NCI-H2107 treated with DMSO at 0.1 percent for 48 hours (cell line): Measurements from ENCODE around the gene PHPT1.
"Not testable (repeated sequence)": the region's sequence is repeated elsewhere in the genome, so short reads cannot be mapped to it uniquely, and the experiment has no call there.

Experiments used
- DNase-seq: peaks from one replicate; lab custom pipeline; 2025; ENCODE audit not compliant: unreplicated experiment; lab: John Stamatoyannopoulos, UW

The PHPT1 gene

DNA sequence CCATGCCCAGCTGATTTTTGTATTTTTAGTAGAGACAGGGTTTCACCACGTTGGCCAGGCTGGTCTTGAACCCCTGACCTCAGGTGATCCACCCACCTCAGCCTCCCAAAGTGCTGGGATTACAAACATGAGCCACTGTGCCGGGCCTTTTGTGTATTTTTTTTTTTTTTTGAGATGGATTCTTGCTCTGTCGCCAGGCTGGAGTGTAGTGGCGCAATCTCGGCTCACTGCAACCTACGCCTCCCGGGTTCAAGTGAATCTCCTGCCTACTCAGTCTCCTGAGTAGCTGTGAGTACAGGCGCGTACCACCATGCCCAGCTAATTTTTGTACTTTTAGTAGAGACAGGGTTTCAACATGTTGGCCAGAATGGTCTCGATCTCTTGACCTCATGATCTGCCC lies 34.5 kb downstream of the PHPT1 start:
- DNase-seq: not testable (repeated sequence)

DNA sequence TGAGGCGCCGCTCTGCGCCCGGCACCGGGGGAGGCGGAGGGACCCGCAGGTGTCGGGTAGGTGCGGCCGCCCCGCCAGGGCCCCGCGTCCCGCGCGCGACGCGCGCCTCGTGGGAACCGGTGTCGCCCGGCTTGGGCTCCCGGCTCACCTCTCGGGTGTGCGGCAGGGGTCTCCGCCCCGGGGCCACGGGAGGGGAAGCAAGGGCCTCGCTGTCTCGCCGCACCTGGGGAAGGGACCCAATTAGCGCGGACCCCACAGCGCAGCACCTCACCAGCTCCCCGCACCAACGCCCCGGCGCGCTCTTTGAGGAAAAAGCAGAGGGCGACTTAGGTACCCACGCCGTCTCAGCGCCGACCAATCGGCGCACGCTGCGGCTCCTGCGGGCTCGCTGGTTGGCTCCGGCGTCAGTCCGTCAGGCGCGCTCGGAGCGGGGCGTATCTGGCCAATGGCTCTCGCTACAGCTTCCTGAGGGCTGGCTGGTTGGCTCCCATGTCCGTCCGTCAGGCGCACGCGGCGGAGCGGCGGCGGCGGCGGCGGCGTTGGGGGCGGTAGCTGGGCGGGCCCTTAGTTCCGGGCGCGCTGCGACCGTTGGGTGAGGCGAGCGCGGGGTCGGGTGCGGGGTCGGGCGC lies 36.9 kb downstream of the PHPT1 start, which contains the start of gene TRAF2:
Gene TRAF2 (plus strand): TSS at position 567 of the 629 bp plus-strand sequence. CDS start 12,225 bp downstream, outside the sequence.
- DNase-seq: peak; percentile 89

DNA sequence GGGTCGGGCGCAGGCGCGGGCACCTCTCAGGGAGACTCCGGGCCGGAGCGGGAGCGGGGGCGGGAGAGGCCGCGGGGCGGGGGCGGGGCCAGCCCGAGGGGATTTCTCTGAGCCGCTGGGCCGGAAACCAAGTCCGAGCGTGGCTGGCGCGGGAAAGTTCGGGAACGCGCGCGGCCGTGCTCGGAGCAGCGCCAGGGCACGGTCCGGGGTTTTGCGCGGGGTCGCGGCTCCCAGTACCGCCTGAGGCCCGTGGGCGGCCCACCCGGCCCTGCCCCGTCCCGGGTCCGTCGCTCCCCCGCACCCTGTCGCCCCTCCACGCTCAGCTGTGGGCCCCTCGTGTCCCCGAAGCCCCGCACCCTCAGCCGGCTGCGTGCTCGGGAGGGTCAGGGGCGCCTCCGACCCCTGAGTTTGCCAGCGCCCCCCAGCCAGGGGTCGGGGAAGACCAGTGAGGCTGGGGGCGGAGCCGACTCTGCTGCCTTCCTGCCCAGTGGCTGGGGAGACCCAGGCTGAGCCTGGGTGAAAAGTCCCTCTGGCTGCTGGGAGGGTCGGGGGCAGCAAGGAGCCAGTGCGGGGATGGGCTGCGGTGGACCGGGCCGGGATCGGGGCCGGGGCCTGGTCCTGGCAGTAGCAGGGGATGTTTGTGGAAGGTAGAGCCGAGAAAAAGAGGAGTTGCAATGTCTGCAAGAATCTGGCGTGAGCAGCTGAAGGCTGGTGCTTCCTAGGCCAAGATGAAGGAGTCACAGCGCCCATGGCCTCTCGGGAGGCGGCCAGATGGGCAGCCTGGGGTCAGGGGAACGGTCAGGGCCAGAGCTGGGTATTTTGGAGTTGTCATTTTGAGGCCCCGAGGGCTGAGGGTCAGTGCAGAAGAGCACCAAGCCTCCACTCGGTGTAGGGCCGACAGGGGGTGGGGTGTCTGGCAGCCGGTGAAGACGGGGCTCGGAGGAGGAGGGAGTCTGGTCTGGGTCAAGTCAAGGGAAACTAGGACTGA lies 37.7 kb downstream of the PHPT1 start:
- no peak for DNase-seq

DNA sequence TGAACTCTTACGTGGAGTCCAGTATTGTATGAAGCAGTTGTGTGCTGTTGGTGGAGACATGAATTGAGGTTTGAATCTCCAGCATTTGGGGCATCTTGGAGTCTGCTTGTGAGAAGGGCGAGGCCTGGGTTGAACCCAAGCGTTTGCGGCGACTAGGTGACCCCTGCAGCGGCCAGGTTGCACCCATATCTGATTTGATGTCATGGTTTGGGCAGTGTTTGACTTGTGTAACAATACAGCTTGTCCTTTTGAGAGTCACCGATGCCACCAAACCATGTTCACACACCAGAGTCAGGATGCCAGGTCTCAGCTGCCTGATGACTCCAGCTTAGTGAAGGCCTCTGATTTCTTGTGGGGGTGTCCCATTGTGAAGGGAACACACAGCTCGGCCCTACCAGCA lies 39.2 kb downstream of the PHPT1 start:
- no peak for DNase-seq

DNA sequence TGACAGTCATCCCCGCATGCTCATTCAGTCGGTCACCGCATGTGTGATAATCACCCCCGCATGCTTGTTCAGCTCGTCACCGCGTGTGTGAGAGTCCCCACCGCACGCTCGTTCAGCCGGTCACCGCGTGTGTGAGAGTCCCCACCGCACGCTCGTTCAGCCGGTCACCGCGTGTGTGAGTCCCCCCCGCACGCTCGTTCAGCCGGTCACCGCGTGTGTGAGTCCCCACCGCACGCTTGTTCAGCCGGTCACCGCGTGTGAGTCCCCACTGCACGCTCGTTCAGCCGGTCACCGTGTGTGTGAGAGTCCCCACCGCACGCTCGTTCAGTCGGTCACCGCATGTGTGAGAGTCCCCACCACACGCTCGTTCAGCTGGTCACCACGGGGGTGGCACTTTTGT lies 40.6 kb downstream of the PHPT1 start:
- DNase-seq: no peak

DNA sequence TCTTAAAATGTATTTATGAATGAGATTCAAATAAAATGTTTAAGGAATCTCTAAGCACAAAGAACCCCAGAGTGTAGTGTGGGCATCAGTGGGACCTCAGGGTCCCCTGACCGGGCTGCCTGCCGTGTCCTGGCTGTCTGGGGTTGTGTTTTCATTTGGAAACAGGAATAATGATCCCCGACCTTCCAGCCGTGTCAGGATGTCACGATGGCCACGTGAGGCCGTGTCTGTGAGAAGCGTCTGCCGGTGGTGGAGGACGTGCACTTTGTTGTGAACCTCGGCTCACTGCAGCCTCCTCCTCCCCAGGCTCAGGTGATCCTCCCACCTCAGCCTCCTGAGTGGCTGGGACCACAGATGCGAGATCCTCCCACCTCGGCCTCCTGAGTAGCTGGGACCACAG lies 41.5 kb downstream of the PHPT1 start:
- no peak for DNase-seq

DNA sequence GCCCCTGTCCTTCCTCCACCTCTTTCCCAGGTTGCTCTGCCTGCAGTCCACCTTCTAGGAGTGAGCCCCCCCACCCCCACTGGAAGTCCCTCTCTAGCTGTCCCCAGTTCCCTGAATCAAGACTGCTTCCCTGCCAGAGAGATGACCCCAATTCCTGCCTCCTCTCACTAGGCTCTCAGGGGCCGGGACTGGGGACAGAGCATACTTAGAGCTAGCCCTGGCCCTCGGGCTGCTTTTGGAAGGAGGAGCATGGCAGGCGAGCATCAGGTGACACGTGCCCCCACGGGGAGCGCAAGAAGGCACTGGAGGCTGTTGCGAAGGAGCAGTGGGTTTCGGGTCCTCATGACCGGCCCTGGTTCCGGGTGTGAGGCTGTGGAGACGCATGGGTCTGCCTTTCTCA lies 46.8 kb downstream of the PHPT1 start:
- no peak for DNase-seq

DNA sequence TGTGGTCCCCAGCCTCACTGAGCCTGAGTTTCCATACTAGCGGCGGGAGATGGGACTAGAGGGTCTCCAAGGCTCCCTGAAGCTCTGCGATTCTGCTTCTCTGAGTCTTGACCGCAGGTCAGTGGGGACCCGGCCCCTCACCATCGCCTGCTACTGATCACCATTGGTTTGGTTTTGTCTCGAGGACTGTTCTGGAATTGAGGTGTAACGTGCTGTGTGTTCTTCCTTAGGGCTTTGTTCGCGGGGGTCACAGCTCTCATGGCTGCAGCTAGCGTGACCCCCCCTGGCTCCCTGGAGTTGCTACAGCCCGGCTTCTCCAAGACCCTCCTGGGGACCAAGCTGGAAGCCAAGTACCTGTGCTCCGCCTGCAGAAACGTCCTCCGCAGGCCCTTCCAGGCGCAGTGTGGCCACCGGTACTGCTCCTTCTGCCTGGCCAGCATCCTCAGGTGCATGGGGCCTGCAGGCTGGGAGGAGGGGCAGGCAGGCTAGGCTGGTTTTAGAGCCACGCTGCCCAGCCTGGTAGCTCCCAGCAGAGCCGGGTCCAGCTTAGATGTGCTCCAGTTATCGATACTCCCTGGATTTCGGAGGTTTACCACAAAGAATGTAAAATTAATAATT lies 49.4 kb downstream of the PHPT1 start:
- DNase-seq: no peak

DNA sequence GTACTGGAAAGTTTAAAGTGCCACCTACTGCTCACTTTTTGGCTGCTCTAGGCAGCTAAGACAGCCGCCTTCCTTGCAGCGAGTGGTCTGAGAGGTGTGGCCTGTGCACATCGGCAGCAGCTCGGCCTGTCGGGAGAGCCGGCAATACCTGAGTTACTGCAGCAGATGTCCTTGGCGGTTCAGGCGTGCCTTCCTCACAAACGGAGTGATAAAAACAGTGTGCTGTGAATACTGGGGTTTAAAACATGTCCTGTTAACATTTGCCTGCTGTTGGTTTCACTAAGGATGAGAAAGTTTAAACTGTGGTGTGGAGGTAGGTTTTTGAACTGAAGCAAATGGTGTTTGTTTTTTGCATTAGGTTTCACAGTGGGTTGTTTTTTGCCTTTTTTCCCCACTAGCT lies 50.0 kb downstream of the PHPT1 start:
- DNase-seq: no peak

DNA sequence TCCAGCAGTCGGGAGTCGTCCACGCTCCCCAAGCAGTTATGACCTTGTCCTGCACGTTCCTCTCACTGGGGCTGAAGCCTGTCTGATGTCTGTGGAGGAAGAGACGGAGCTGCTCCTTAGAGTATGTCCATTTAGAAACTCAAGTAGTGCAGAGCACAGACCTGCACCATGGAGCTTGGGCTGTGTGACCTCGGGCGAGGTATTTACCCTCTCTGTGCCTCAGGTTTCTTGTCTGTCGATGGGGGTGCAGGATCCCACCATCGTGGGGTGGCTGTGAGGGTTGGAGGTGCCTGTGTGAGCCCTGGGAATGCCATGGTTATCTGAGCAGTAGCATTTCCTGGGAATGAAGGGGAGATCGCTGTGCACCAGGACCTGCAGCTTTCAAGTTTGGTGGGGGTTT lies 51.3 kb downstream of the PHPT1 start:
- no peak for DNase-seq
